Natural killer cell treated with Interleukin-12 subunit alpha and Interleukin-12 subunit beta and Interleukin-15 and Interleukin-18, amount 100 ng/mL, for 72 hours (primary cell): ENCODE results near the gene TTC33. TPM values are rescaled to one million over a fixed set of nuclear protein-coding genes. Genes with fewer than 3 reads are reported as not detected.

ENCODE experiments used
- ATAC-seq, 2 donors: fragments of 150-1000 bp; cut with Tn5 transposase in 1 of 2; sonication (Bioruptor Pico), chemical (Tn5 transposase) in 1 of 2; 2 replicates each; pipeline ENCODE4 v1.10.0; 2021
- DNase-seq: peaks from one replicate; pipeline ENCODE4 v3.0.0; 2022; ENCODE audit warnings: low spot score
- H3K27ac Mint-ChIP-seq, 2 donors: 1 replicate in 1 of 2; 2 replicates in 1 of 2; pipeline ENCODE4 v1.8.0; 2022; ENCODE audit warnings: mixed read lengths in 2 of 2, mild to moderate bottlenecking in 1 of 2, moderate library complexity in 1 of 2
- H3K27me3 Mint-ChIP-seq, 2 donors: 1 replicate in 1 of 2; 2 replicates in 1 of 2; pipeline ENCODE4 v1.8.0; 2022; ENCODE audit warnings: mixed read lengths in 2 of 2
- H3K36me3 Mint-ChIP-seq: one replicate; pipeline ENCODE4 v1.8.0; 2022; ENCODE audit warnings: mixed read lengths
- H3K4me1 Mint-ChIP-seq, 2 donors: 1 replicate in 1 of 2; 2 replicates in 1 of 2; pipeline ENCODE4 v1.8.0; 2022; ENCODE audit warnings: low read depth in 2 of 2, mixed read lengths in 2 of 2, mild to moderate bottlenecking in 1 of 2
- H3K4me3 Mint-ChIP-seq: one replicate; pipeline ENCODE4 v1.8.0; 2022; ENCODE audit warnings: mixed read lengths
- H3K9me3 Mint-ChIP-seq: 2 replicates; pipeline ENCODE4 v1.8.0; 2022; ENCODE audit warnings: mixed read lengths
- total RNA-seq, 2 donors: library from RNA; stranded (reverse); gene quantifications; one replicate each; pipeline ENCODE4 v1.2.3, GENCODE V29; 2022

The TTC33 gene
- total RNA-seq, 2 donors from 2014 or later = 13.5 to 16.9 TPM

DNA sequence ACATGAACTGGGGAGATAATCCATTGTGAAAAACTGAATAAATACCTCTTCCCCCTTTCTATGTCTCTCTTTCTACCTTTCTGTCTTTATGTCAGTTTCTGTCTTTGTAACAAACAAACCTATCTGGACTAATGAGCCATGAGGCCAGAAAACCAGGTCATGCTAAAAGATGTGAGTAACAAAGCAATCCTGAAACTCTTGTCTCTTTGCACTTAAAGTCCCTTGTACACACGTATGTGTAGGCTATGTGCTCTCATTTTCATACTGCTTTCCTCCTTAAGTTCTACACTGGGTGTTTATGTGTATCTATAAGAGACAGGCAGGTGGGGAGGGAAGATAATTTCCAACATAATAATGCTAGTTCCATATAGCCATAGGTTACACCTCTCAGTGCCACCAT lies 199.9 kb downstream of the TTC33 start:
- ATAC-seq (no peak), DNase-seq (no peak)
- Mint-ChIP-seq H3K36me3 (no peaks in the 10 kb centered on the region), H3K27me3 (no peaks in the 10 kb centered on the region), H3K4me1 (peaks cover 9 to 11% of the 10 kb centered on the region in 2 donors), H3K4me3 (no peak overlapping the region), H3K9me3 (no peaks in the 10 kb centered on the region), H3K27ac (no peak overlapping the region)

DNA sequence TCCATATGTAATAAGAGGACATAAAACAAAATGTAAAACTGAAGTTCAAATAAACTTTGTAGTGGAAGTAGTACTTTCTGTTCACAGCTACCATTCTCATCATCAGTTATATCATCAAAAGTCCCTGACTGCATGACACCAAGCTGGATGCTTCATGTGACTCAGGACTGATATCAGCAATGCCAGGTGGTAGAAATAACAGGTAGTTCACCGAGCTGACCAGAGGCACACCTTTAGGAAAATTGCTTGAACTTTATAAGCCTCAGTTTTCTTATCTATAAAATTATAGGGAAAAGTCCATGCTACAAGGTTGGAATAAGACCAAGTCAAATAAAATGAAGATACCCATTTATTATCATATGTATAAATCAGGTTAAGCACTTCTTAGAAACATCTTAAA lies 200.9 kb downstream of the TTC33 start:
- Mint-ChIP-seq H3K4me3 (no peak overlapping the region), H3K27ac (peak overlapping the region in 1 of 2 donors; percentile 29), H3K4me1 (peaks cover 7 to 9% of the 10 kb centered on the region in 2 donors), H3K27me3 (no peaks in the 10 kb centered on the region), H3K9me3 (no peaks in the 10 kb centered on the region), H3K36me3 (no peaks in the 10 kb centered on the region)
- DNase-seq (no peak), ATAC-seq (no peak)

DNA sequence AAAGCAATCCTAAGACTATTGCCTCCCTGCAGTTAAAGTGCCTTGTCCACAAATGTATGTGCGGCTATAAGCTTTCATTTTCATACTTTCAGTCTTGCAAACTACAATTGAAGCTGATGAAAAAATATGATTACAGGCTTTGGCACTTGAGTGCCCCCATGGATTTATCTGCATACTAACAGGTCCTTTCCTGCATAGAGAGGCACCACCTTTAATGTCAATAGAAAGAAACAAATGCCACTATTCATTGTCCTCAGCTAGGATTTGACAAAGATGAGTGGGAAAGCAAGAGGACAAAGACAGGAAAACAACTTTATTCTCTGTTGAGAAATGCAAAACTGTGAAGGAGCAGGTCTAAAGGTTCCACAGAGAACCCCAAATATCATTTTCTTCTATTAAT lies 201.7 kb downstream of the TTC33 start:
- no peak overlapping the region for H3K4me3 Mint-ChIP-seq
- H3K36me3 Mint-ChIP-seq = no peaks in the 10 kb centered on the region
- ATAC-seq = no peak
- DNase-seq = no peak
- H3K27ac Mint-ChIP-seq = no peak overlapping the region
- no peaks in the 10 kb centered on the region for H3K27me3 Mint-ChIP-seq
- no peaks in the 10 kb centered on the region for H3K9me3 Mint-ChIP-seq
- H3K4me1 Mint-ChIP-seq = peaks cover 7 to 9% of the 10 kb centered on the region in 2 donors

DNA sequence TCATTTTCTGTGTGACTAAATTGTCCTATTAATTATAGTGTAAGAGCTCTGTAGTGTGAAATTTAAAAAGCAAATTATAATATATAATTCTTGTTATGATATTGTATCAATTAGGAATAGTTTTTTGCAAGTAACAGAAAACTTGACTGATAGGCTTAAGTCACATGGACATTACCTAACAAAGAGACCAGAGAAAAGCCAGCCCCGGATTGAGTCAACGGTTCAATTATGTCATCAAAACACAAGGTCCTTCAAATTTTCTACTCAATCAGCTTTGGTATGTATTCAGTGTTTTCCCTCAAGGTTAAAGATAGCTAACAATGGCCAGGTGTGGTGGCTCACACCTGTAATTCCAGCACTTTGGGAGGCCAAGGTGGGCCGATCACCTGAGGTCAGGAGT lies 202.8 kb downstream of the TTC33 start:
- ATAC-seq (no peak), DNase-seq (no peak)
- H3K9me3 Mint-ChIP-seq = no peaks in the 10 kb centered on the region
- no peaks in the 10 kb centered on the region for H3K36me3 Mint-ChIP-seq
- H3K27ac Mint-ChIP-seq = no peak overlapping the region
- H3K4me3 Mint-ChIP-seq = no peak overlapping the region
- peaks cover 5 to 7% of the 10 kb centered on the region in 2 donors for H3K4me1 Mint-ChIP-seq
- no peaks in the 10 kb centered on the region for H3K27me3 Mint-ChIP-seq

DNA sequence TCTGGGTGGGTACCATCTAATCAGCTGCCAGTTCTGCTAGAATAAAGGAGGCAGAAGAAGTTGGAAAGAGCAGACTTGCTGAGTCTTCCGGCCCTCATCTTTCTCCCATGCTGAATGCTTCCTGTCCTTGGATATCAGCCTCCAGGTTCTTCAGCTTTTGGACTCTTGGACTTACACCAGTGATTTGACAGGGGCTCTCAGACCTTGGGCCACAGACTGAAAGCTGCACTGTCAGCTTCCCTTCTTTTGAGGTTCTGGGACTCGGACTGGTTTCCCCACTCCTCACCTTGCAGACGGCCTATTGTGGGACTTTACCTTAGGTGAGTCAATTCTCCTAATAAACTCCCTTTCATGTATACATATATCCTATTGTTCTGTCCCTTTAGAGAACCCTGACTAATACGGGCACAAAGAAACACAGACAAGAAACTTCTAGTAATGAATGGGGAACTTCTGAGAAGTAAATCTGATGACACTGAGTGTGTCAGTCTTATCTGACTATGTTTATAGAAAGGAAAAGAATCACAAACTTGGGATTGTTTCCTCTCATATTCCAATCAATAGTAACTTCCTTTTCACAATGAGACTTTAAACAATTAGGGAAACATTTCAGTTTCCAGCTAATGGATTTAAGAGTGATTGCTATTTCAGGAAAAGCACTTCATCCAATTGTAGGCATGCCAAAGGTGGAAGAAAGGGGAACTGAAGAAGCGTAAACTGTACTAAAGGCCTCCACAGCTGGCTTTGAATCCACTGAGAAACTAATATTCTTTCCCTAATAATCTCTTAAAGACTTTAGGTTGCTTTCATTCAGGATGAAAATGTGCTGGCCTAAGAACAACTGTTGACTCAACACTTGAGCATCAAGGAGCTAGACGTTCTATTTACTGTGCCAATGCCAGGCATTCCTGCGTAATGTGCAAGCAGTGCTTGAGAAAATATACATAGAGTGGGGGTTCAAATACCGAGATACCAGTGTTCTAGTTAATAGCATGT lies 204.0 kb downstream of the TTC33 start:
- ATAC-seq (no peak), DNase-seq (no peak)

DNA sequence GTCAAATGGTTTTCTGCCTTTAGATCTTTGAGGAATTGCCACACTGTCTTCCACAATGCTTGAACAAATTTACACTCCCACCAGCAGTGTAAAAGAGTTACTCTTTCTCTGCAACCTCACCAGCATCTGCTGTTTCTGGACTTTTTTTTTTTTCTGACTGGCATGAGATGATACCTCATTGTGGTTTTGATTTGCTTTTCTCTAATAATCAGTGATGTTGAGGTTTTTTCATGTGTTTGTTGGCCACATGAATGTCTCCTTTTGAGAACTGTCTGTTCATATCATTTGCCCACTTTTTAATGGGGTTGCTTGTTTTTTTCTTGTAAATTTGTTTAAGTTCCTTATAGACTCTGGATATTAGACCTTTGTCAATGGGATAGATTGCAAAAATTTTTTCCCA lies 205.3 kb downstream of the TTC33 start:
- Mint-ChIP-seq H3K4me3 (no peak overlapping the region), H3K4me1 (peaks cover 0 to 7% of the 10 kb centered on the region in 2 donors), H3K9me3 (no peaks in the 10 kb centered on the region), H3K27ac (no peak overlapping the region), H3K27me3 (no peaks in the 10 kb centered on the region), H3K36me3 (no peaks in the 10 kb centered on the region)
- no peak for ATAC-seq
- DNase-seq = no peak

More for the DNA sequence above, 204.0 kb downstream of the TTC33 start:
- peaks cover 5 to 7% of the 10 kb centered on the region in 2 donors for H3K4me1 Mint-ChIP-seq
- H3K27me3 Mint-ChIP-seq = no peaks in the 10 kb centered on the region
- no peak overlapping the region for H3K4me3 Mint-ChIP-seq
- no peaks in the 10 kb centered on the region for H3K36me3 Mint-ChIP-seq
- no peak overlapping the region for H3K27ac Mint-ChIP-seq
- no peaks in the 10 kb centered on the region for H3K9me3 Mint-ChIP-seq

DNA sequence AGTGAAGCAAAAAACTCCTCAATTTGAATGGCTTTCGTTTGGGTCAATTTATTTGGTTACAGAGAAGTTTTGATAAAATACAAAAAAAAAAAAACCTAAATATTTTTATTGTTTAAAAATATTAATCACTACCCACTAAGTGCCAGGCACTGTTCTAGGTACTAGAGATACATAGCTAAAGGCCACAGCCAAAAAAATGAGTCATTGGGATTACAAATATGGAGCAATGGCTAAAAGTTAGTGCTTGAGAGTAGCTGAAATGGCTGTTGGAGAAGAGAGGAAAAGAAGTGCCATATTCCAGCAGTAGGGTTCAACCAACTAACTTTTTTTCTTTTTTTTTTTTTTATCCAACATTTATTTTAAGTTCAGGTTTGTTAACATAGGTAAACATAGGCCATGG lies 206.1 kb downstream of the TTC33 start:
- Mint-ChIP-seq H3K27me3 (no peaks in the 10 kb centered on the region), H3K36me3 (no peaks in the 10 kb centered on the region), H3K4me3 (no peak overlapping the region), H3K9me3 (no peaks in the 10 kb centered on the region), H3K4me1 (peaks cover 0 to 7% of the 10 kb centered on the region in 2 donors), H3K27ac (no peak overlapping the region)
- ATAC-seq (no peak), DNase-seq (no peak)

DNA sequence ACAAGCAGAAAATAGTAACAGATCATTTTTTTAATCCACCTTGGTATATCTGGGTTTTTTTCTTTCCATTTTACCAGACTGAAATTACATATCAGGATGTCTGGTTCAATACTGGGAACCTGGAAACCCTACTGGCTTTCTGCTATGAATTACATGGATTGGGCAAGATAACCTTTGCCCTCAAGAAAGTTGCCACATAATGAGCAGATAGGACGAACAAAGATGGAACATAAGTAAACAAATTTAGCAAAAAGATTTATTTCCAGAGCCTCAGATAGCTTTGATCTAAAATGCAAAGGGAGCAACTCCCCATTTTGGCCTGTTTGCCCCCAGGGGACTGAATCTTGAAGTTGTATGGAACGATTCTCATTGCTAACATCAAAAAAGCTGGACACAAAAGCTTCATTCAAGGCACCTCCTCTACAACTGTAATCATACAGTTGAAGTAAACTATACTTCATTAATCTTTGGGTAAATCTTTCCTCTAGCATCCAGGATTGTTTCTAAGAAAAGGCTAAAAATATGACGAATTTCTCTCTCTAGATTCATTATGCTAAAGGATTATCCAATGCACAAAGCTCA lies 207.7 kb downstream of the TTC33 start:
- Mint-ChIP-seq H3K27me3 (no peaks in the 10 kb centered on the region), H3K4me1 (no peaks in the 10 kb centered on the region), H3K36me3 (no peaks in the 10 kb centered on the region), H3K9me3 (no peaks in the 10 kb centered on the region), H3K27ac (no peak overlapping the region), H3K4me3 (no peak overlapping the region)
- ATAC-seq = no peak
- DNase-seq = no peak

DNA sequence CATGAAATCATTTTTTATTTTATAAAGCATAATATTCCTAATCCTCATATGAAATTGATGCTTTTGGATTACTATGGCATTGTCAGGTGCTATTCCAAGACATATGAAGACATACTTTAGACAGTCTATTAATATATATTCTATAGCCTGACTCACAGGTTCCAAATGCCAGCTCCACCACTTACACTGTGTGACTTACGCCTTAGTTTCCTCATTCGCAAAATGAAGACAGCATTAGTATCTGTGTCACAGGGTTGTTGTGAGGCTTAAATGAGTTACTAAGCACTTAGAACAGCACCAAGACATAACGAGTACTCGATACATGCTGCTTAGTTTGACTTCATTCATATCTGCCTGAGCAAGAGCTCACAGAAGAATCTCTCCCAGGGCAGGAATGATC lies 208.2 kb downstream of the TTC33 start:
- no peak overlapping the region for H3K4me3 Mint-ChIP-seq
- H3K27me3 Mint-ChIP-seq = no peaks in the 10 kb centered on the region
- DNase-seq (no peak), ATAC-seq (no peak)
- no peaks in the 10 kb centered on the region for H3K36me3 Mint-ChIP-seq
- no peak overlapping the region for H3K27ac Mint-ChIP-seq
- no peaks in the 10 kb centered on the region for H3K4me1 Mint-ChIP-seq
- no peaks in the 10 kb centered on the region for H3K9me3 Mint-ChIP-seq

DNA sequence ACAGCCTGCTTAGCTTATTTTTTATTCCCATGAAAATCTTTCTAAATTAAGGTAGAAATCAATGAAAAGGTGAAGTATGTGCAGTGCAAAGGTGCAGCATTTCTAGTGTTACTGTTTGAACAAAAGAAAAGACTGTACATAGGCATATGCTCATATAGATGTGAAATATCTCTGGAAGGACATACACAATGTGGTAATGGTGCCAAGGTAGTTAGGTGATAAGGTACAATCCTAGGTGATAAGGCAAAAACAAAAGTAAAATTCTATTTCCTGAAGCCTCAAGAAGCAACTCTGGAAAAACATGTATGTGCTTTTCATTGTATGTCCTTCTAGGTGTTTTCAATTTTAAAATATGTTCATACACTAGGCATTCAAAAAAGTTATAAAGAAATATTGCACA lies 215.5 kb downstream of the TTC33 start:
- ATAC-seq = no peak
- peaks cover 11% of the 10 kb centered on the region for H3K36me3 Mint-ChIP-seq
- DNase-seq = no peak
- H3K27me3 Mint-ChIP-seq = no peaks in the 10 kb centered on the region
- H3K27ac Mint-ChIP-seq = no peak overlapping the region
- H3K9me3 Mint-ChIP-seq = no peaks in the 10 kb centered on the region
- H3K4me3 Mint-ChIP-seq = no peak overlapping the region
- H3K4me1 Mint-ChIP-seq = no peaks in the 10 kb centered on the region

DNA sequence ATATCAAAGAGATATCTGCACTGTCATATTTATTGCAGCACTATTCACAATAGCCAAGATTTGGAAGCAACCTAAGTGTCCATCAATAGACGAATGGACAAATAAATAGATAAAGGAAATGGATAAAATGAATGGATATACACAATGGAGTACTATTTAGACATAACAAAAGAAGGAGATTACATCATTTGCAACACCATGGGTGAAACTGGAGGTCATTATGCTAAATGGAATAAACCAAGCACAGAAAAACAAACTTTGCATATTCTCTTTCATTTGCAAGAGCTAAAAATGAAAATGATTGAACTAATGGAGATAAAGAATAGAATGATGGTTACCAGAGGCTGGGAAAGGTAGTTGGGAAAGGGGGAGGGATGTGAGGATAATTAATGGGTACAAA lies 231.1 kb downstream of the TTC33 start:
- Mint-ChIP-seq H3K36me3 (no peaks in the 10 kb centered on the region), H3K27me3 (no peaks in the 10 kb centered on the region), H3K27ac (no peak overlapping the region), H3K9me3 (no peaks in the 10 kb centered on the region), H3K4me1 (peaks cover 11 to 19% of the 10 kb centered on the region in 2 donors), H3K4me3 (no peak overlapping the region)
- DNase-seq (no peak), ATAC-seq (no peak)

DNA sequence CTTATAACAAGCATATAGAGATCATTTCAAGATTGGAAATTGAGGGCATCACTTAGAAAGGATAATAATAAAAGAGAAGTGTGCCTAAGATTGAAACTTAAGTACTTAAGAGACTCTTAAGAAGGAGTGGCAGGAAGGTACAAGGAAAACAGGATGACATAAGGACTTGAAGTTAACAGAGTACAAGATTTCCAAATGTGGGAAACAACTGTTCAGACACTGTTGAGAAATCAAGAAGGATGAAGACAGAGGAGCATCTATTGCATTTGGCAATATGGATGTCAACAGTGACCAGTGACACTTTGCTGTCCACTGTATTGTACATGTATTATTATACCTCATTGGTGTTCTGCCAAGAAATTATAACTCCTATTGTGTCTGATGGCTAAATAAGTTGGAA lies 233.8 kb downstream of the TTC33 start:
- Mint-ChIP-seq H3K4me3 (no peak overlapping the region), H3K27me3 (no peaks in the 10 kb centered on the region), H3K27ac (no peak overlapping the region), H3K36me3 (peaks cover 4% of the 10 kb centered on the region), H3K4me1 (peaks cover 7 to 11% of the 10 kb centered on the region in 2 donors), H3K9me3 (peaks cover 7% of the 10 kb centered on the region)
- DNase-seq = no peak
- ATAC-seq = no peak

DNA sequence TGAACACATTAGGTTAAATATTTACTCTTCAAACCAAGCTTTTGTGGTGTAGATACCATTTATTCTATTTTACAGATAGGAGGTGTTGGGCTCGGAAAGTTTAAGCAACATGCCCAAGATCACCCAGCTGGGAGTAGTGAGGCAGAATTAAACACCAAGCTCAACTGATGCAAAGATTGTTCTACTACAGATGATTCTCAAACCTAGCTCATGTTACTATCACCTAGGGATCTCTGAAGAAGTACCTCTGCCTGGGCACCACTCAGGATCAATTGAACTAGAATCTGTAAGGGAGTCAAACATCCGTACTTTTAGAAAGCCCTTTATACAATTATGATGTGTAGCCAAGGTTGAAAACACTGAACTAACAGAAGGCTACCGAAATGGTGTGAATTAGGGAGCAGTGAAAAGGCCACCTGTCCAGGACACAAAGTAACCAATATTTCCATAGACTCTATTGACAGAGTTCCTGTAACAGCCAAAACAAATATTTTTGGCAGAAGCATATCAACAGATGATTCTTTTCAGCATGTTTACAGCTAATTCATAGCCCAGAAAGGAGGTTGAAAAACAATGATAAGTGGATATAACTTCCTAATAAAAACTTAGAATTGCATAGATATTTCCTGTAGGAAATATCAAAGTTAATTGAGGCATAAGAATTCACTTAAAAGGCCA lies 234.5 kb downstream of the TTC33 start:
- no peak overlapping the region for H3K27ac Mint-ChIP-seq
- DNase-seq (no peak), ATAC-seq (no peak)
- H3K27me3 Mint-ChIP-seq = no peaks in the 10 kb centered on the region
- peaks cover 4% of the 10 kb centered on the region for H3K36me3 Mint-ChIP-seq
- peaks cover 7% of the 10 kb centered on the region for H3K9me3 Mint-ChIP-seq
- no peak overlapping the region for H3K4me3 Mint-ChIP-seq
- peaks cover 9 to 11% of the 10 kb centered on the region in 2 donors for H3K4me1 Mint-ChIP-seq

DNA sequence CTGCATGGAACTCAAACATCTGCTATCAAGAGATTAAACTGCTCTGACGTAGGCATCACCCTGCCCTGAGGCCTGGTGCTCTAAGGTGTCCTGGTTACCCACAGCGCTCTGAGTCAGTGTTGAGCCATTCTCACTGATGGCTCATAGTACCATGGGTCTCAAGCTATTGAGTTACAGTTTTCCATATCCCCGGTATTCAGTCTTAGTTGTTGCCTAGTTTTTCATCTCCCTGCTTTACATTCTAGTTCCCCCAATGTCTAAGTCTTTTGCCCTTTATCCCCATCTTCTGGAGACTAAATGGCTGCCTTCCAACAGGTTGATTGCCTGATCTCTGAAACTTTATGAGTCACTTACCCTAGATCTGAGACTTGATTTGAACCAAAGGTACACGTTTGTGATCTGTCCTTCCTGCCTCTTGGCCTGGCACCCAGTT lies 237.3 kb downstream of the TTC33 start:
- Mint-ChIP-seq H3K27ac (peak overlapping the region; percentile 29 to 30), H3K36me3 (peaks cover 4% of the 10 kb centered on the region), H3K4me1 (peaks cover 19 to 26% of the 10 kb centered on the region in 2 donors), H3K27me3 (no peaks in the 10 kb centered on the region), H3K4me3 (no peak overlapping the region), H3K9me3 (peaks cover 7% of the 10 kb centered on the region)
- no peak for DNase-seq
- ATAC-seq = no peak
